HG03039 (cell line): ENCODE measurements around the gene HCK.

ENCODE experiments used
- ATAC-seq: cut with Tn5 transposase; IDR thresholded peaks from one replicate; pipeline ENCODE4 v1.9.1; 2021; ENCODE audit warnings: mild to moderate bottlenecking, moderate library complexity; ENCODE audit not compliant: unreplicated experiment

The HCK gene

DNA sequence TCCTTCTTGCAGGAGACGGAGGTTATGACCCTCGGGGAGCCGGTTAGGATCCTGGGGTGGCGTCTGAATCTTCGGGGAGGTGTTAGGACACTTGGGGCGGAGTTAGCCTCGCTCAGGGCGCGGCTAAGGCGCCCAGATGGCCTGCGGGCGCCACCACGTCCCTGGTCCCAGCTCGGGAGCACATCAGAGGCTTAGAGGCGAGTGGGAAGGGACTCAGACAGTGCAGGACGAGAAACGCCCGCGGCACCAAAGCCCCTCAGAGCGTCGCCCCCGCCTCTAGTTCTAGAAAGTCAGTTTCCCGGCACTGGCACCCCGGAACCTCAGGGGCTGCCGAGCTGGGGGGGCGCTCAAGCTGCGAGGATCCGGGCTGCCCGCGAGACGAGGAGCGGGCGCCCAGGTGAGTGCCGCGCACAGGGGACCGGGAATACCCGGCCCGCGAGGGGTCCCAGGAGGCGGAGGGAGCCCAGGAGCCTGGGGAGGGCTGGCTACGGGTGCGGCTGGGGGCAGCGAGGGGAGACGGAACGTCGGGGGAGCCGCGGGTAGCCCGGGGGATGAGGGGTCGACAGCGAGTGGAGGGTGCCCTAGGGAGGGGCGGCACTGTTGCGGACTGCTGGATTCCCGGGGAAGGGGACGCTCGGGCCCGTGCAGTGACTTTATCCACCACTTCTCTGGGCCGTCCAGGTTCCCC is at the start of gene HCK:
Gene HCK, plus strand, starts transcription at position 153 of the 688 bp plus-strand sequence.
- peak; percentile 52 for ATAC-seq

DNA sequence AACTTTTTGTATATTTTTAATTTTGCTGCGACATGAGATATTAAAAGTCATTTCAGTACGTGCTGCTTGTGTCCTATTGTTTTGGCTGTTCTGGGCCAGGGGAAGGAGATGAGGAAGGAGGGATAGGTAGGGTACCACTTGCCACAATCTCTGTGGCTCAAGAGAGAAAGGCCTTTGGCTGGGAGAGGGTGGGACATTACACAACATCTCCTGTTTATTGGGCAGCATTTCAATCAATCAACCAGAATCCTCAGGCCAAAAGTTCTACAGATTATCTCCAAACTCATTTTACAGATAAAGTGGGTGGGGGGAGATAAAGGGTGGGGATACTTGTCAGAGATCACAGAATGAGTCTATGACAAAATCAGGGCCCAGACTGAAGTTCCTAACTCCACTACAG is 48.7 kb upstream of the HCK start:
- no peak for ATAC-seq

DNA sequence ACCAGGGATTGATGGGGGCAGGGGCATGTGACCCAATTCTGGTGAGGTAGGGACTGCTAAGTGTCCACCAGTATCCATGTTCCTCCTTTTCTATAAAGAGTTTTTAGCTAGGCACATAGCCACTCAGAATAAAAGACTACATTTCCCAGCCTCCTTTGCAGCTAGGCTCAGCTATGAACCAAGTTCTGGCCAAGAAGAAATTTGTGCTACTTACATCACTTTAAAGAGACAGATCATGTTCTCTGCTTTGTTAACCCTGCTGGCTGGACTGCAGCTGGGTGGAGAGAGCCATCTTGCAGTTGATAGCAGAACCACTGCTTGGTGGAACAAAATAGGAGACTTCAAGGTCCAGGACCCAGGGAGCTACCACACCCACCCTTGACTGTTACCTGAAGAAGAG is 47.1 kb upstream of the HCK start:
- no peak for ATAC-seq

DNA sequence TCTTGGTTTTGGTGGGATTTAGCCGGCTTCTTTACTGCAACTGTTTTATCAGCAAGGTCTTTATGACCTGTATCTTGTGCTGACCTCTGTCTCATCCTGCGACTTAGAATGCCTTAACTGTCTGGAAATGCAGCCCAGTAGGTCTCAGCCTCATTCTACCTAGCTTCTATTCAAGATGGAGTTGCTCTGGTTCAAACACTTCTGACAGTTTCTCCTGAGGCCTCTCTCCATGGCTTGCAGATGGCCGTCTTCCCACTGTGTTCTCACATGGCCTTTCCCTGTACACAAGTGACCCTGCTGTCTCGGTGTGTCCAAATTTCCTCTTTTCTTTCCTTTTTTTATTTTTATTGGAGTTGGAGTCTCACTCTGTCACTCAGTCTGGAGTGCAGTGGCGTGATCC is 46.0 kb upstream of the HCK start:
- no peak for ATAC-seq

DNA sequence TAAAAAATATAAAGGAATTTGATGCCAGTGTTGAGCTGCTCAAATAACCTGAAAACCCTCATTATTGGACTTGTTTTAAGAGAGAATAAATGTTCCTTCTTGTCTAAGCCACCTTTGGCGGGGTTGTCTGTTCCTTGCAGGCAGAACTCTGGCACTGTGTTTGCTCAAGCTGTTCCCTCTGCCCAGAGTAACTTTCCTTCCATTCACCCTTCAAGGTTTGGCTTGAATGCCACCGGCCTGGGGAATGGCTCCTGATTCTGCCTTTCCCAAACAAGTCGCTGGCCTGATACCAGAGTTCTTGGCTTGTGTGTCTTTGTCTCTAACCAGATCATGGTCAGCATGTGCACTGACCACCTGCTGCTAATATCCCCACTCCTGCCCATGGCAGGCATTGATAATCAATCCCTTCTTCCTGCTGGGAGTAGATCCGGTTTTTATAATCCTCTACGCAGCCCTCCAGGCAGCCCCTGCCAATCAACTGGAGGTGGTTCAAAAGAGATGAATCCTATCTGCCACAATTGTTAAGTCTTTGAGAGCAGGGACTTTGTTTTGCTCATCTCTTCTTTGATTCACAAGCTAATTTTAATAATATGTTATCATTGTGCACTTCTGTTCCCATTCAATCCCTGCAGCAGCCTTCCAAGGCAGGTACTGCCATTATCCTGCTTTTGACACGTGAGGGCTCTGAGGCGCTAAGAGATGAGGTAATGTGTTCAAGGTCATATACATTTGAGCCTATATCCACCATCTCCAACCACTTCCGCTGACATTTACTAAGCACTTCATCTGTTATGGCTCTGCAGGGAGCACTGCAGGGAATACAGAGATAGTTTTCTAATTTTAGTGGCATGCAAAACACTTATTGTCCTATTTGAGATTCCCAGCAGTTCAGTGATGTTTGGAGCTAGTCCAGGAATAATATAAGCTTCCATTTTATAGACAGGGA is 44.9 kb upstream of the HCK start:
- no peak for ATAC-seq

DNA sequence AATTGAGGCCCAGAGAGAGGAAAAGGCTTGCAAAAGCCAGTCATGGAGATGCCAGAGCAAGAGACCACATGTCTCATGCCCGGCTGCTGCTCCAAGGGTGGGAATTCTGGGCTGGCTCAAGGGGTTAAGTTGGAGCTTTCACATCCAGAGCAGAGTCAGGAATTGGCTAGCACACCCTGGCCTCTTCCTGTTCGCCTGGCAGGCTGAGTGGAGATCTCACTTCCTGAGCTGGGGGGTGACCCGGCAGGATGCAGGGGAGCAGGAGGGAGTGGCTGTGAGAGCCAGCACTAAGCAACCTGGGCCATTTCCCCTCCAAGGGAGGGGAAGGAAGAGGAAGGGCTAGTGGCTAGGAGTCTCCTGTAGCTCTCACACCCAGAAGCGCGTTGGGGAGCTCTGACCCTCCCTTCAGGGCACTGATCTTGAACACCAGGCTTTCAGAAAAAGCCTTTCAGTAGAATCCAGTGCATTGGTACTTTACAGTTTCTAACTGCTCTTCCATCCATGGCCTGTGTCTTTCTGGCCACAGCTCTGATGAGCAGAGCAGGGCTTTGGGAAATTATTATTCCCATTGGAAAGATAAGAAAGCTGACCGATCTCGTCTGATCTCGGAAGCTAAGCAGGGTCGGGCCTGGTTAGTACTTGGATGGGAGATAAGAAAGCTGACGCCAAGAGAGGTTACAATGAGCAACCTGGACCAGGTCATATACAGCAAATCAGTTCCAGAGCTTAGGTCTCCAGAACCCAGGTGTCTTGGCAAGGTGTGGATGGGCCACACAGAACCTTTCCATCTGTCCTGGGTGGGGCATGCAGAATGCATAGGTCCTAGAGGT is 44.0 kb upstream of the HCK start:
- ATAC-seq = no peak

DNA sequence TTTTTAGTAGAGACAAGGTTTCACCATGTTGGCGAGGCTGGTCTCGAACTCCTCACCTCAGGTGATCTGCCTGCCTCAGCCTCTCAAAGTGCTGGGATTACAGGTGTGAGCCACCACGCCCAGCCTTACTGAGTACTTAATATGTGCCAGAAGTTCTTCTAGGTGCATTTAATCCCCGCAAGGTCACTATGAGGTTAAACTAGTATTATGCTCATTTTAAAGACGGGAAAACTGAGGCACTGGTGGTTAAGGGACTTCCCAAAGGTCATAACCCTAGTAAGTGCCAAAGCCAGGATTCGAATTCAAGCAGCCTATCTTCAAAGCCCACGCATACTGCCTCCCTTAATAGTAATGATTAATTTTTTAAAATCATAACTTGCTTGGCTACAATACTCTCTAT is 42.5 kb upstream of the HCK start:
- ATAC-seq = no peak

DNA sequence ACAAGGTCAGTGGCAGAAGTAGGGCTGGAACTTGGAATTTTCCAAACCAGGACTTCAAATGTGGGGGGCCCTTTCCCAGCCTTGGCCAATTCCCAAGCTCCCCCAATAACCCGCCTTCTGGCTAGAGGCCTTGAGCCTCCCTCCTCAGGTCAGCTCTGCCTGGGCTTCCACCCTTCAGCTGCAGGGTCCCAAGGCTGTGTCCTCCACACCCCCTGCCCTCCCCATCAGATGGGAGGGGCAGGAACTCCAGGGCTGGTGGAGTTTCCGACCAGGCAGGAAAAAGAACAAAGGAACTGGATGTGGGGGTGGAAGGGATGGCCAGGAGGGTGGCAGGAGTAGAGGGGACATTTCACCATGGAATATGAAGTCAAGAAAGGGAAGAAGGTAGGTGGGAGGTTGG is 41.9 kb upstream of the HCK start, which contains the start of gene CCM2L:
Gene CCM2L, plus strand, starts transcription at position 338 of the 400 bp plus-strand sequence. Its CDS starts 17 bp downstream, at position 355.
- ATAC-seq = no peak

DNA sequence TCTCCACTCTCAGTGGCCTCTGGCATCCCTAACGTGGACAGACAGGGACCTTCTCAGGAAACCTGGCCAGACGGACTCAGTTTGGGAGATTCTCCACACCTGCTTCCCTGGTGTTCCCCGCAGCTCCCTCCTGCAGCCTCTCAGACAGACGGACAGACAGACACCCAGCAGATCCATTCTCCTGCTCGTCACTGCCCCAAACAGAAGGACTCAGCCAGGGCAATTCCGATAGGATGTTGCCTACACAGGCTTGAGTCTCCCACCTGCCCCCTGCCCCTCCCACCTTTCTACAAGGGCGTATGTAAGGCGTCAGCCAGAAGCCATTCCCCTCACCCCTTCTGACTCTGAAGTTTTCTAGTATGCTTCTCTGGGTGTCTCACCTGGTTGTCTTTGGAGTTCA is 41.4 kb upstream of the HCK start:
- no peak for ATAC-seq

DNA sequence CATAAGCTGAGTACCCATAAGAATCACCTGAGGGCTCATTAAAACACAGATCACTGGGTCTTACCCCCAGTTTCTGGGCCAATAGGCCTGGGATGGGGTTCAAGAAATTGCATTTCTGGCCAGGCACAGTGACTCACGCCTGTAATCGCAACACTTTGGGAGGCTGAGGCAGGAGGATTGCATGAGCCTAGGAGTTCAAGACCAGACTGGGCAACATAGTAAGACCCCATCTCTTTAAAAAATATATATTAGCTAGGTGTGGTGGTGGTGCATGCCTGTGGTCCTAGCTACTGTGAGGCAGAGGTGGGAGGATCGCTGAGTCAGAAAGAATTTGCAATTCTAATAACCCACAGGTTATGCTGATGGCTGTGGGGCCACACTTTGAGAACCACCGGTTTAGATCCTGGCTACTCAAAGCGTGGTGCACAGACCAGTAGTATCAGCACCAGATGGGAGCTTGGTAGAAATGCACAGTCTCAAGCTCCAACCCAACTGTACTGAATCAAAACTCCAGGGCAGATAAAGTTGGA is 39.8 kb upstream of the HCK start:
- no peak for ATAC-seq

DNA sequence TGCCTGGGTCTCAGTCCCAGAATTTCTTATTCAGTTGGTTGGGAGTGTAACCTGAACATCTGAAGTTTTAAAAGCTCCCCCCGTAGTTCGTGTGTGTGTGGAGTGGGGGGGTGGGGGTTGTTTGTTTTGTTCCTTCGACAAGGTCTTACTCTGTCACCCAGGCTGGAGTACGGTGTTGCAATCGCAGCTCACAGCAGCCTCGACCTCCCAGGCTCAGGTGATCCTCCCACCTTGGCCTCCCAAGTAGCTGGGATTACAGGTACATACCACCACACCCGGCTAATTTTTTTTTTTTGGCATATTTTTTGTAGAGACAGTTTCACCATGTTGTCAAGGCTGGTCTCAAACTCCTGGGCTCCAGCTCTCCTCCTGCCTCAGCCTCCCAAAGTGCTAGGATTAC is 38.7 kb upstream of the HCK start:
- no peak for ATAC-seq

DNA sequence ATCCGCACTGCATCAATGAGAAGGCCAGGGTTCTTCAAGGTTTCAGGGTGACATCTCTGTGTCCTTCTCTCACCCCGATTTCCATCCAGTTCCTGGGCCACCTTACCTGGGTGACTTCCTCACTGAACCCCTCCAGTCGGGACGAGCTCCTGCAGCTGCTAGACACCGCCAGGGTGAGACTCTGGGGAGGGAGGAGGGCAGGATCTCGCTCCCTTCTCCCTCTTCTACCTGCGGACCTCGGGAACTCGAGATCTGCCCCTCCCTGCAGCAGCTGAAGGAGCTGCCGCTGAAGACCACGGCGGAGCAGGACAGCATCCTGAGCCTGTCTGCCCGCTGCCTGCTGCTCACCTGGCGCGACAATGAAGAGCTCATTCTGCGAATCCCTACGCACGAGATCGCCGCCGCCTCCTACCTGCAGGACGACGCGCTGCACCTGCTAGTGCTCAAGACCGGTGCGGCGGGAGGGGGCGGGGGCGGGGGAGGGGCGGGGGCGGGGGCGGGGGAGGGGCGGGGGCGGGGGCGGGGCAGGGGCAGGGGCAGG is 34.3 kb upstream of the HCK start:
- no peak for ATAC-seq

DNA sequence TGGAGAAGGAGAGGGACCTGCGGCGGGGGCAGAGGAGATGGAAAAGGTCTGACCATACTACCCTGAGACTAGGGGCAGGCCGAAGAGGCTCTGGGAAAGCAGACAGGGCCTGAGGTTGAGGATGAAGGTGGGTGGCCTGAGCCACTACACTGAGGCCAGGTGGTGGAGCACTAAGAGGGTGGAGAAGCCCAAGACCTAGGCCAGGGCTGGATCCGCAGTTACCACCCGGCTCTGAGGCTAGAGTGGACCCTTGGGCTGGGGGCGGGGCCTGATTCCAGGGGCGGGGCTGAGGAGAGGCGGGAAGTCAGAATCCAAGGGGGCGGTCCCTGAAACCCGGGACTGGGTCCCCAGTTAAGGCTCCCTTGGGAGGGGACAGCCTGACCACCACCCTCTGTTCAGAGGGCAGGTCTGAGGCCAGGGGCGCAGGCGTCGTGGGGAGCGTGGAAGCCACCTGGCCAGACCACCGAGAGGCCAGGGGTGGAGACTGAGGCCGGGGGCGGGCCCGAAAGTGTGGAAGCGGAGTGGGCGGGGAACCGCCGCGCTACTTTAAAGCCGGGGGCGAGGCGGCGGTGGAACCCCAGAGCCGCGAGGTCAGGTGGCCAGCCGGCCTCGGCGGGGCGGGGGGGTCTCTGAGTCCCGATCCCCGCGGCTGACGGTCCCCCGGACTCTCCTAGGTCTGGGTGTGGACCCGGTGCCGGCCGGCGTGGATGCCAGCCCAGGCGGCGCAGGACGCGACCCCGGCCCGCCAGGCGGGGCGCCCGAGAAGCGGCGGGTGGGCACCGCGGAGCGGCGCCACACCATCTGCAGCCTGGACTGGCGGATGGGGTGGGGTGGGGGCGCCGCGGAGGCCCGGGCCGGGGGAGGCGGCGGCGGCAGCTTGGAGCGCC is 33.5 kb upstream of the HCK start:
- no peak for ATAC-seq

DNA sequence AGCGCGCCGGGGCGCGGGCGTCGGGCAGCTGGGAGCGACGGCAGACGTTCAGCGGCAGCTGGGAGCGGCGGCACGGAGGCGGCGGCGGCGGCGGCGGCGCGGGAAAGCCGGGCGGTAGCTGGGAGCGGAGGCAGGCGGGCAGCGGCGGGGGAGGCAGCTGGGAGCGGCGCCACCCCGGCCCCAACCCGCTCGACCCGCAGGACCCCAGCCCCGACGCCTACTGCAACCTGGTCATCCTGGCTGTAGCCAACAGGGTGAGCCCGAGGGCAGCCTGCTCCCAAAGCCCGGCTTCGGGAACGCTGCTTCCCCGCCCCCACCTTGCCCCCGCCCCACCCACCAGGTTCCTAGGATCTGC is 32.9 kb upstream of the HCK start:
- ATAC-seq = no peak

DNA sequence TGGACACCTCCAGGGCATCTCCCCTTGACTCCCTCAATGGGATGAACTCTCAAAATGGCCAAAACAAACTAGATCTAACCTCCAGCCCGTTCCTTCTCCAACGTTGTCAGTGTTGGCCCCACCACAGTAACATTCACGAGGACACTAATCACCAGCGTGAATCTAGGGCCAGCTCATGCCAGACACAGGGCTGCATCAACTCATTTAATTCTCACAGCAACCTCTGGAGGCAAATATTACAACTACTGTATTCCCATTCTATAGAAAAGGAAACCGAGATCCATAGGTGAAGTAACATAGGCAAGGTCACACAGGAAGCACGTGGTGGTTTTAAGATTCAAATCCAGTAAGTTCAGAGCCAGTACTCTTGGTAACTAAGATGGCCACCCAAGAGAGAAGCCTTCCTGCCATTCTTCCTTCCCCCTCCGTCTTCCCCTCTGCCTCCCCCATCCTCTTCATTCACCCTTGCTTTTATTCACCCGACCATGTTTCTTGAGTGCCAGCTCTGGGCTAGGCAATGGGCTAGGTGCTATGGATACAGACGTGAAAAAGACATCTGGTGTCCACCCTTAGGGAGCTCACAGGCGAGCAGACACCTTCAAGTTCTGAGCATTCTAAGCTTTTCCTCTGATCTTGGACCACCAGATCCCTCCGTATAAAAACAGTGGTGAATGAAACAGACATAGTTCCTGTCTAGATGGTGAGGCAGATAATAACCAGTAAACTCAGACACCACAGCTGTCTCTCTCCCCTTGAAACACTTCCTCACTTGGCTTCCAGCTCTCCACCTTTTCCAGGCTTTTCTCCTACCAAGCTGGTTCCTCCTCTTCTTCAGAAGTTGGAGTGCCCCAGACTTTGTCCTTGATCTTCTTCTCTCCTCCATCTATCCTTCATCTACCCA is 32.2 kb upstream of the HCK start:
- no peak for ATAC-seq

DNA sequence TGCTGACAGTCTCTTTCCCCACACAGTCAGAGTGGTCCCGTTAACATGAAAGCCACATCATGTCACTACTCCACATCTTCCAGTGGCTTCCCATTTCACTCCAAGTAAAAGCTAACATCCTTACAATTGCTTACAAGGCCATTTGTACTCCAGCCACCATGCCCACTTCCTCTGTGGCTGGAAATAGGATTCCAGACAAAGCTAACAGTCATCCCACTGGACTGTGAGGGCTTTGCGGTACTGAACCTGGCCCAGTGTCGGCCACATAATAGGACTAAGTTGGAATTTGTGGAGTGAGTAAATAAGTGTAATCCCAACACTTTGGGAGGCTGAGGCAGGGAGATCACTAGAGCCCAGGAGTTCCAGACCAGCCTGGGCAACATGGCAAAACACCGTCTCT is 31.0 kb upstream of the HCK start:
- no peak for ATAC-seq

DNA sequence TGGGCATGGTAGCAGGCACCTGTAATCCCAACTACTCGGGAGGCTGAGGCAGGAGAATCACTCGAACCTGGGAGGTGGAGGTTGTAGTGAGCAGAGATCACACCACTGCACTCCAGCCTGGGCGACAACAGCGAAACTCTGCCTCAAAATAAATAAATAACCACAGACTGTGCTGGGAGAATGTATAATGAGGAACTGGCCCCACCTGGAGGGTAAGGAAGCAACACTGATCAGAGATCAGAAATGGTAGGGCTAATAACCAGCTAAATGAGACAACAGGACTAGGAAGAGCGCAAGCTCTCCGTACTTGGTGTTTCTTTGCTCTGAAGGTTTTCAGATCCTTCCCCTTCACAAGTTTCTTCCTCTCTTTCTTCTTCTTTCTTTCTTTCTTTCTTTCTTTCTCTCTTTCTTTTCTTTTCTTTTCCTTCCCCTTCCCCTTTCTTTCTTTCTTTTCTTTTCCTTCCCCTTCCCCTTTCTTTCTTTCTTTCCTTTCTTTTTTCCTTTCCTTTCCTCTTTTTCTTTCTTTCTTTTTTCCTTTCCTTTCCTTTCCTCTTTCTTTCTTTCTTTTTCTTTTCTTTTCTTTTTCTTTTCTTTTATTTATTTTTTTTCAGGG is 27.3 kb upstream of the HCK start:
- no peak for ATAC-seq

DNA sequence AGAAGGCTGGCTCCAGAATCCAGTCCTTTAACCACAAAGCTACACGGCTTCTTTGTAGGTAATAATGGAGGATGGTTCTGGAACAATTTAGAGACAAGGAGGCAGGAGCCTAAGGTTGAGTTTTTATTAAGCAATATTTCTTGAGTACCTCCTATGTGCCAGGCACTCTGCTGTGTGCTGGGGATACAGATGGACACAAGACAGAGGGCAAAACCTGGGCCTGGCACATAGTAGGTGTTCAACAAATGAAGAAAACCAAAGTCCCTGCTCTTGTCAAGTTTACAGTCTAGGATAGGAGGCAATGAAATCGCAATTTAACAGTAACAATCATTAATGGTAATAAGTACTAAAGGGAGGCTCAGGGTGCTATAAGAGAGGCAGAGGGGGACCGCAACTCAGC is 24.4 kb upstream of the HCK start:
- ATAC-seq = no peak
